Muscle layer of duodenum (tissue), 2 donors: ENCODE measurements around the gene TNS3.

Experiments
- H3K27ac ChIP-seq: one replicate; pipeline ENCODE4 v1.7.0; 2013; ENCODE audit warnings: mild to moderate bottlenecking, low read length
- H3K27me3 ChIP-seq: one replicate; pipeline ENCODE4 v1.7.0; 2013; ENCODE audit warnings: low read depth, mild to moderate bottlenecking, control low read depth, low read length
- H3K36me3 ChIP-seq, 2 donors: one replicate each; pipeline ENCODE4 v1.7.0; 2013; ENCODE audit warnings: low read length in 2 of 2, control low read depth in 1 of 2, mild to moderate bottlenecking in 1 of 2; ENCODE audit not compliant: insufficient read depth in 2 of 2, control insufficient read depth in 1 of 2
- H3K4me1 ChIP-seq, 2 donors: one replicate each; pipeline ENCODE4 v1.7.0; 2013; ENCODE audit warnings: low read length in 2 of 2, mild to moderate bottlenecking in 2 of 2, control low read depth in 1 of 2, moderate library complexity in 1 of 2; ENCODE audit not compliant: insufficient read depth in 2 of 2, control insufficient read depth in 1 of 2
- H3K4me3 ChIP-seq, 2 donors: one replicate each; pipeline ENCODE4 v1.7.0; 2013; ENCODE audit warnings: low read length in 2 of 2, low read depth in 1 of 2, mild to moderate bottlenecking in 1 of 2
- H3K9me3 ChIP-seq, 2 donors: one replicate each; pipeline ENCODE4 v1.7.0; 2013; ENCODE audit warnings: low read length in 2 of 2, control low read depth in 1 of 2, mild to moderate bottlenecking in 1 of 2; ENCODE audit not compliant: control insufficient read depth in 1 of 2
- donor health status: healthy.

TNS3 gene

DNA sequence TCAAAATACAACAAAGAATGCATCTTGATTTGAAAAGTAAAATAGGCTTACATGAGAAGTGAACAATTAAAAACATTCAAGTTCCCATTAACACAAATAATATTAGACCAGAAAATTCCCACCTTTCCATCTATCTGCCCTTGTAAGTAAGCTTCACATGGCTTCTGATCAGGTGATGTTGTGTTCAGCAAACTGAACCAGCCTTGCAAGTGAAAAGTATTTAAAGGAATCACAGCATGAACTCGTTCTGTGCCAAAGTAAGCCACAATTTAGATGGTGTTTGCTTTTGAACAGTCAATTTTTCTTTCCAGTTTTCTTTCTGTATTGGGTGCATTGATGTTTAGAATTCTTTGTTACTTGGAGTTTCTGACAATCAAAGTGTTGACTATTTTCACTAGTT lies 347.9 kb downstream of the TNS3 start:
- no peak overlapping the region for H3K4me3 ChIP-seq
- no peaks in the 10 kb centered on the region for H3K9me3 ChIP-seq
- H3K27me3 ChIP-seq, result no peaks in the 10 kb centered on the region
- no peaks in the 10 kb centered on the region for H3K36me3 ChIP-seq
- no peak overlapping the region for H3K27ac ChIP-seq
- H3K4me1 ChIP-seq, result no peaks in the 10 kb centered on the region

DNA sequence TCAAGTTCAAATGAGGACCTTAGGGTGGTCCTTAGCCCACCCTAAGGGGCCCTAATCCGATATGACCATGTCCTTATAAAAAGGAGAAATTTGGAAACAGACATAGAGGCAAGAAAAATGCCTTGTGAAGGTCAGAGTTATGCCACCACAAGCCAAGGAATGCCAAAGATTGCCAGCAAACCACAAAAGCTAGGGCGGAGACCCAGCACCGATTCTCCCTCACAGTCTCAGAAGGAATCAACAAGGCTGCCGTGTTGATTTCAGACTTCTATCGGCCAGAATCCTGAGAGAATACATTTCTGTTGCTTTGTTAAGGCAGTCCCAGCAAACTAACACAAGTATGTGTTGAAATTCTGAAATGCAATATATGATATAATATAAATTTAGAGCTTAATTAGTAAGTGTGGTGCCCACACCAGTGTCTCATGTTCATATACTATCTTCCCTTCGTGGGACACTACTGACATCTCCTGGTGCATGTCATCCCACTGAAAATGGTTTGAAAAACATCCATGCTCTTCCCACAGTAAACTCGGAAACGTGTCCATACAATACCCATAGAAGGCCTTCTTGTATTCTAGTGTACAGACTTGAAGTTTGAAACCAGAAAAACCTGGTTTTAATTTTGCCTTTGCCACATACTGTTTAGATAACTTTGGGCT lies 349.0 kb downstream of the TNS3 start:
- H3K9me3 ChIP-seq, result no peaks in the 10 kb centered on the region
- H3K27me3 ChIP-seq, result no peaks in the 10 kb centered on the region
- H3K36me3 ChIP-seq, result no peaks in the 10 kb centered on the region
- no peak overlapping the region for H3K4me3 ChIP-seq
- H3K27ac ChIP-seq, result no peak overlapping the region
- peaks cover 0 to 1% of the 10 kb centered on the region in 2 donors for H3K4me1 ChIP-seq

DNA sequence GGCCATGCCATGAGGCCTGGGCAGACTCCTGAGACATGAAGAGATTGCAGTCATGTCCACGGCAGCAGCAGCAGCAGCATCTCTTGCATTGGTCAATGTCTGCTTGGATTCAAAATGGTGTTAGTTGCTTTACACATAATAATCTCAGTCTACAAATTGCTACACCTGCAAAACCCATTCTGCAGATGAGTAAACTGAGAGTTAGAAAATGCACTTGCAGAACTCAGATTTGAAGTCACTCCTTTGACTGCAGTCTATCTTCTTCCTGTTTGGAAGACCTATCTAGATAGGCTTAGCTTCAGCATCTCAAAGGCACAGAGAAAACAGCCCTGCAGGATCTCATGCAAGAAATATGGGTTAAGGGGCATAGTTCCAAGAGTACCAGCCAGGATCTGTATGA lies 350.3 kb downstream of the TNS3 start:
- H3K4me3 ChIP-seq, result no peak overlapping the region
- no peaks in the 10 kb centered on the region for H3K27me3 ChIP-seq
- no peaks in the 10 kb centered on the region for H3K36me3 ChIP-seq
- H3K9me3 ChIP-seq, result no peaks in the 10 kb centered on the region
- H3K4me1 ChIP-seq, result peaks cover 0 to 7% of the 10 kb centered on the region in 2 donors
- no peak overlapping the region for H3K27ac ChIP-seq

DNA sequence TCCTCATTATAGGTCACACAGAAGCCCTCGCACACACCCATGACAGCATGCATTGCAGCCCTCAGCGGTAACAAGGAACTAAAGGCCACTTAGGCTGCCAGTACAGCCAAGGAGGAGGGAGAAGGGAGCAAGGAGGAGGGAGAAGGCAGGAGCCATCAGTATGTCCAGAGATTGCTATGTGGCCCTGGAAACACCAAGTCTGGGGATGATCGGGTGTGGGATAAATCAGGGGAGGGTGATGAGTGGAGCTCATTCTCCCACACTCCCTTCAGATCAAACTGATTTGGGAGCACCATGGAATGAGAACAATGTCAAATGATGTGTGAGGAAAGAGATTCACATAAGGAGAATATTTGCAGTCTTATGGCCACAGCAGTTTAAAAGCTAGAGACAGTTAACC lies 350.9 kb downstream of the TNS3 start:
- Histone ChIP-seq H3K27ac (no peak overlapping the region), H3K27me3 (no peaks in the 10 kb centered on the region), H3K4me1 (peaks cover 0 to 7% of the 10 kb centered on the region in 2 donors), H3K4me3 (no peak overlapping the region), H3K36me3 (no peaks in the 10 kb centered on the region), H3K9me3 (no peaks in the 10 kb centered on the region)

DNA sequence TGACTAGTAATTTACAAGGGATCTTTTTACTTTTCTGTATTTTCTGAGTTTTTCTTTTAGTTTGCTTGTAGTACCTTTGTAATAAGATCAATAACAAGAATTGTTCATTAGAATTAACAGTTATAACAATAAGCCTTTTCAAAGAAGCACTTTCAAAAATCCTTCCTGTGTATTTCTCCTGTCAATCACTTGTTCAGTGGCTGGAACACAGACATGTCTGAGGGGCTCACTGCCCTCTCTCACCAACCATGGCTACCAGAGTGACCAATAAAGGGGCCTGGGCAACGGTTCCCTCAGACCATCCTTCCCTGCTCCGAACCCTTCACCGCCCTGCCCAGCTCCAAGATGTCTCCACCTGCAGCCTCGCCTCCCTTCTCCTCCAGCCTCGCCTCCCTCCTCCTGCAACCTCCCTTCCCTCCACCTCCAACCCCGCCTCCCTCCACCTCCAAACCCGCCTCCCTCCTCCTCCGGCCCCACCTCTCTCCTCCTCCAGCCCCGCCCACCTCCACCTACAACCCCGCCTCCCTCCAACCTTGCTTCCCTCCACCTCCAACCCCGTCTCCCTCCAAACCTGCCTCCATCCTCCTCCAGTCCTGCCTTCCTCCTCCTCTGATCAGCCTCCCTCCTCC lies 353.4 kb downstream of the TNS3 start:
- Histone ChIP-seq H3K4me1 (peaks cover 0 to 7% of the 10 kb centered on the region in 2 donors), H3K9me3 (no peaks in the 10 kb centered on the region), H3K36me3 (no peaks in the 10 kb centered on the region), H3K27ac (no peak overlapping the region), H3K27me3 (no peaks in the 10 kb centered on the region), H3K4me3 (no peak overlapping the region)

DNA sequence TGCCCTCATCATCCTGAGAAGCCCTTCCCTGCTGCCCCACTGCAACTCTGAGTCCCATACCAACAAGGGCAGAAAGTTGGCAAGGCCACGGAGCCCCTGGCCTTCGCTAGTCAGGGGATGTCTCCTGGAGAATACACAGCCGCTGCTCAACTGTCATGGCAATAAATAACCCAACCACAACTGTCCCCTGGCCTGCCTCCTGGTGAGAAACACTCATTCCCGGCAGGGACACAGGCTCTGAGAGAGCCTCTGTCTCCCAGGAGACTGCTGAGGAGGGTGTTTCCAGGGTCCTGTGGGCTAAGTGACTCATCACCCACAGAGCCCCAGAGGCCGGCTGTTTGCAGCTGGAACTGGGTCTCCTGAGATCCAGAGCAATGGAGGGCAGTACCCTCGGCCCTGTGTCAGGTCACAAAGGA lies 354.1 kb downstream of the TNS3 start:
- no peaks in the 10 kb centered on the region for H3K36me3 ChIP-seq
- H3K27me3 ChIP-seq, result no peaks in the 10 kb centered on the region
- no peaks in the 10 kb centered on the region for H3K9me3 ChIP-seq
- H3K27ac ChIP-seq, result no peak overlapping the region
- peaks cover 0 to 7% of the 10 kb centered on the region in 2 donors for H3K4me1 ChIP-seq
- no peak overlapping the region for H3K4me3 ChIP-seq

DNA sequence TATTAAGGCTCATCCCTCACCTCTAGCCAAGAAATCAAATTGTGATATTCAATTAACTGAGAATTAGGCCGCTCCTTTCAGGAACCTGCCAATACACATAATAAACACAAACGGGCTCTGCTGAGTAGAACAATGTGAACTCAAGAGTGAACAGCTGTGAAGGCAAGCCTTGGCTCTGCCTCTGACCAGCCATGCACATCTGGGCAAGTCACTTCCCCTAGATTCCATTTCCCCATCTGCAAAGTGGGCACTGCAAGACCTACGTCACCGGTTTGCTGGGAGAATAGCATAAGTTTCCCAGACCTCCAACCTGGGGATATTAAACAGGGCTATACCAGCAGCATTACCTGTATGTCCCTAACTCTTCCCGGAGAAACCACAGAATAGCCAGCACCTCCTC lies 355.2 kb downstream of the TNS3 start:
- no peaks in the 10 kb centered on the region for H3K36me3 ChIP-seq
- no peaks in the 10 kb centered on the region for H3K27me3 ChIP-seq
- no peak overlapping the region for H3K4me3 ChIP-seq
- no peaks in the 10 kb centered on the region for H3K9me3 ChIP-seq
- peaks cover 0 to 7% of the 10 kb centered on the region in 2 donors for H3K4me1 ChIP-seq
- H3K27ac ChIP-seq, result no peak overlapping the region

DNA sequence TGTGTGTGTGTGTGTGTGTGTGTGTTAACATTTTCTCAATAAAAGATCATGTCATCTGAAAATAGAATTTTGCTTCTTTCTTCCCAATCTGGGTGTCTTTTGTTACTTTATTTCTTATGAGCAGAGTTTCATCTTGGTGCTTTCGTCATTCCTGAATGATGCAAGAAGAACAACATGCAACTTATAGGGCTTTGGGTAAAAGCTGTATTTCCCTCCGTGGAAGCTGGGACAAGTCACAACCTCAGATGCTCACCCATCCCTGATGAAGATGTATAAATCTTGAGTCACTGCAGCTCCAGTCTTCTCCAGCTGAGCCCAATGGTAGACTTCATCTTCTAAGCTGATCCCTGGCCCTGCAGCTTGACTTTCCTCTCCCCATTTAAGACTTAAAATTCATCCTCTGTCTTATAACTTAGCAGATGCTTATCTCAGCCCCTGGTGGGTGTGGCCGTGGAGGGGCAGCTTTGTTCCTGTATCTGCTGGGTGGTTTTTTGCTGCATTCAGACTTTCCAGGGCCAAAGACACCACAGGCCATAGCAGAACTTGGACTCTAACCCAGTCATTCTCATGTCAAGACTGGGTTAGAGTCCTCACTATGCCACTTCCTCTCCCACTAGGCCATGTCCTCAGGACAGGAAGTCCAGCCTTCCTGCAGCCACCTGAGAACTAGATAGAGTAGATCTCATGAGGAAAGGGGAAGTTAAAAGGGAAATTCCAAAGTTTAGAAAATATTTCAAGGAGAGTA lies 356.4 kb downstream of the TNS3 start:
- H3K4me3 ChIP-seq, result no peak overlapping the region
- no peaks in the 10 kb centered on the region for H3K36me3 ChIP-seq
- H3K27me3 ChIP-seq, result no peaks in the 10 kb centered on the region
- H3K9me3 ChIP-seq, result no peaks in the 10 kb centered on the region
- peaks cover 0 to 7% of the 10 kb centered on the region in 2 donors for H3K4me1 ChIP-seq
- no peak overlapping the region for H3K27ac ChIP-seq
